H1 (cell line): ENCODE results near the gene ZNF692. TPM values are rescaled to one million over a fixed set of nuclear protein-coding genes. Genes with fewer than 3 reads are reported as not detected.
A peak's percentile ranks its signal among the peaks of the same experiment; 100 is the strongest.

Source experiments
- CTCF ChIA-PET: fragments of 300-600 bp; sonication (Branson Sonifier 250); formaldehyde crosslinking; loops from one replicate; lab custom pipeline; 2021; ENCODE audit not compliant: partially characterized antibody; lab: Charles Lee
- POLR2A ChIA-PET: fragments of 300-600 bp; sonication (Branson Sonifier 250); formaldehyde crosslinking; loops from one replicate; lab custom pipeline; 2021; ENCODE audit warnings: inconsistent platforms; ENCODE audit not compliant: partially characterized antibody; lab: Charles Lee
- DNase-seq, 2 experiments: peaks; one replicate each; pipeline versions ENCODE4 v3.0.0 to v3.0.0-alpha.2; 2010 to 2022; ENCODE audit warnings: low spot score in 2 of 2, low read depth in 1 of 2, mixed read lengths in 1 of 2
- FAIRE-seq: peaks from 2 replicates; lab custom pipeline; 2011; peaks lifted over from hg19 to GRCh38; lab: Jason Lieb, UNC
- H2AFZ ChIP-seq: 2 replicates; pipeline ENCODE4 v1.8.1; 2012; ENCODE audit warnings: low read length, inconsistent platforms
- H2AK5ac ChIP-seq: 2 replicates; pipeline ENCODE4 v1.6.1; 2013; ENCODE audit warnings: low read depth, low read length
- H2BK120ac ChIP-seq: replicated peaks from 2 replicates; pipeline ENCODE3; 2013; ENCODE audit warnings: low read depth, low read length, inconsistent platforms
- H2BK12ac ChIP-seq: 2 replicates; pipeline ENCODE4 v1.6.1; 2013; ENCODE audit warnings: low read depth, low read length
- H2BK15ac ChIP-seq: 2 replicates; pipeline ENCODE4 v1.6.1; 2013; ENCODE audit warnings: low read length
- H2BK20ac ChIP-seq: 2 replicates; pipeline ENCODE4 v1.6.1; 2013; ENCODE audit warnings: low read length
- H2BK5ac ChIP-seq: 2 replicates; pipeline ENCODE4 v1.6.1; 2013; ENCODE audit warnings: low read depth, low read length
- H3K14ac ChIP-seq: 2 replicates; pipeline ENCODE4 v1.6.1; 2013; ENCODE audit warnings: inconsistent platforms; ENCODE audit not compliant: insufficient read length
- H3K18ac ChIP-seq: 2 replicates; pipeline ENCODE4 v1.6.1; 2013; ENCODE audit warnings: low read length; ENCODE audit errors: extremely low read depth
- H3K23ac ChIP-seq: 2 replicates; pipeline ENCODE4 v1.6.1; 2013; ENCODE audit warnings: inconsistent platforms; ENCODE audit not compliant: insufficient read length
- H3K23me2 ChIP-seq: 2 replicates; pipeline ENCODE4 v1.6.1; 2013; ENCODE audit warnings: low read depth, low read length
- H3K27ac ChIP-seq: 2 replicates; pipeline ENCODE4 v1.6.1; 2011; ENCODE audit warnings: low read depth, low read length, inconsistent platforms
- H3K27me3 ChIP-seq, 4 experiments: replicated peaks in 1 of 4; 1 replicate in 1 of 4; 2 replicates in 3 of 4; pipeline versions ENCODE4 v1.6.1 to v1.8.1; 2011 to 2013; ENCODE audit warnings: low read length in 3 of 4, mild to moderate bottlenecking in 3 of 4, inconsistent platforms in 2 of 4, mixed read lengths in 2 of 4, moderate library complexity in 1 of 4; ENCODE audit not compliant: control insufficient read depth in 3 of 4, insufficient read depth in 3 of 4; ENCODE audit errors: extremely low read depth in 1 of 4
- H3K36me3 ChIP-seq, 4 experiments: 2 replicates each; pipeline versions ENCODE4 v1.6.1 to v1.8.1; 2011 to 2013; ENCODE audit warnings: mild to moderate bottlenecking in 4 of 4, low read length in 3 of 4, moderate library complexity in 2 of 4, control low read depth in 1 of 4, inconsistent platforms in 1 of 4; ENCODE audit not compliant: insufficient read depth in 4 of 4, control insufficient read depth in 2 of 4
- H3K4ac ChIP-seq: replicated peaks from 2 replicates; pipeline ENCODE3; 2013; ENCODE audit warnings: low read length, low read depth, mixed read lengths, inconsistent platforms; ENCODE audit not compliant: insufficient read length
- H3K4me1 ChIP-seq, 4 experiments: replicated peaks in 1 of 4; 1 replicate in 1 of 4; 2 replicates in 3 of 4; pipeline versions ENCODE4 v1.6.1 to v1.8.1; 2011 to 2013; ENCODE audit warnings: low read length in 3 of 4, inconsistent platforms in 2 of 4, mixed read lengths in 1 of 4; ENCODE audit not compliant: insufficient read depth in 4 of 4, control insufficient read depth in 3 of 4
- H3K4me2 ChIP-seq, 2 experiments: 2 replicates each; pipeline versions ENCODE4 v1.6.1 to v1.8.1; 2011 to 2013; ENCODE audit warnings: low read depth in 2 of 2, low read length in 2 of 2, control low read depth in 1 of 2, inconsistent platforms in 1 of 2, mild to moderate bottlenecking in 1 of 2; ENCODE audit not compliant: insufficient read depth in 1 of 2
- H3K4me3 ChIP-seq, 4 experiments: fragments of 200-600, 300-600 bp in 1 of 4; sonication (generic), shearing (Covaris generic), sonication (Bioruptor Twin) in 1 of 4; 2 replicates each; pipeline versions ENCODE4 v1.5.1 to v1.8.1; 2011 to 2016; ENCODE audit warnings: low read length in 4 of 4, low read depth in 3 of 4, control low read depth in 2 of 4, inconsistent platforms in 2 of 4, mild to moderate bottlenecking in 2 of 4, mixed read lengths in 1 of 4, moderate library complexity in 1 of 4; ENCODE audit not compliant: insufficient read depth in 2 of 4; ENCODE audit errors: extremely low read depth in 1 of 4
- H3K56ac ChIP-seq: replicated peaks from 2 replicates; pipeline ENCODE3; 2013; ENCODE audit warnings: low read depth, mild to moderate bottlenecking, mixed read lengths, low read length, inconsistent platforms; ENCODE audit not compliant: insufficient read length
- H3K79me1 ChIP-seq: 2 replicates; pipeline ENCODE4 v1.6.1; 2013; ENCODE audit warnings: low read depth, low read length, control low read depth
- H3K79me2 ChIP-seq, 2 experiments: 2 replicates each; pipeline versions ENCODE4 v1.6.1 to v1.8.1; 2012 to 2013; ENCODE audit warnings: low read length in 2 of 2, mild to moderate bottlenecking in 2 of 2, inconsistent platforms in 1 of 2; ENCODE audit not compliant: insufficient read depth in 2 of 2, control insufficient read depth in 1 of 2
- H3K9ac ChIP-seq, 4 experiments: replicated peaks in 1 of 4; 1 replicate in 1 of 4; 2 replicates in 3 of 4; pipeline versions ENCODE4 v1.6.1 to v1.8.1; 2011 to 2013; ENCODE audit warnings: low read depth in 3 of 4, low read length in 3 of 4, control low read depth in 2 of 4, mild to moderate bottlenecking in 2 of 4, moderate library complexity in 2 of 4, inconsistent platforms in 1 of 4; ENCODE audit errors: extremely low read depth in 1 of 4
- H3K9me3 ChIP-seq, 2 experiments: 2 replicates each; pipeline versions ENCODE4 v1.6.1 to v1.8.1; 2012 to 2013; ENCODE audit warnings: mild to moderate bottlenecking in 2 of 2, moderate library complexity in 2 of 2, control low read depth in 1 of 2, inconsistent platforms in 1 of 2, low read depth in 1 of 2, low read length in 1 of 2, mixed read lengths in 1 of 2; ENCODE audit not compliant: insufficient read depth in 2 of 2
- H4K20me1 ChIP-seq, 2 experiments: replicated peaks in 1 of 2; 2 replicates each; pipeline versions ENCODE3 to v1.8.1; 2011 to 2013; ENCODE audit warnings: inconsistent platforms in 2 of 2, low read length in 2 of 2, mild to moderate bottlenecking in 1 of 2; ENCODE audit not compliant: insufficient read depth in 2 of 2, control insufficient read depth in 1 of 2
- H4K5ac ChIP-seq: 2 replicates; pipeline ENCODE4 v1.6.1; 2013; ENCODE audit warnings: low read length, low read depth, mixed read lengths, inconsistent platforms; ENCODE audit not compliant: insufficient read length
- H4K8ac ChIP-seq: 2 replicates; pipeline ENCODE4 v1.8.0; 2013; ENCODE audit warnings: mild to moderate bottlenecking, moderate library complexity, low read length, inconsistent platforms; ENCODE audit not compliant: insufficient read depth; ENCODE audit errors: extremely low read depth
- H4K91ac ChIP-seq: replicated peaks from 2 replicates; pipeline ENCODE3; 2013; ENCODE audit warnings: low read length, mixed read lengths, inconsistent platforms; ENCODE audit not compliant: insufficient read length
- KDM5A ChIP-seq: fragments of 200-600 bp; IDR thresholded peaks from 2 replicates; pipeline ENCODE4 v1.7.1; 2012; ENCODE audit warnings: mild to moderate bottlenecking, low read length, inconsistent platforms, mixed read lengths
- NANOG ChIP-seq: IDR thresholded peaks from 2 replicates; pipeline ENCODE4 v1.6.1; 2011; ENCODE audit warnings: low read length, low read depth, mild to moderate bottlenecking, inconsistent platforms; ENCODE audit not compliant: insufficient read depth, poor library complexity, severe bottlenecking
- PHF8 ChIP-seq: fragments of 200-600 bp; sonication (generic); conservative IDR thresholded peaks from 2 replicates; pipeline ENCODE4 v1.7.1; 2012; ENCODE audit warnings: low read depth, mild to moderate bottlenecking, inconsistent platforms, low read length, moderate library complexity
- RFX5 ChIP-seq: IDR thresholded peaks from 2 replicates; pipeline ENCODE4 v1.6.1; 2011; ENCODE audit warnings: low read depth, low read length, improper control_type of control experiment, borderline replicate concordance
- SIRT6 ChIP-seq: IDR thresholded peaks from one replicate; pipeline ENCODE4 v1.7.1; 2012; ENCODE audit warnings: low read length, inconsistent platforms
- TAF7 ChIP-seq: optimal IDR thresholded peaks from 2 replicates; pipeline ENCODE3; 2011; ENCODE audit warnings: low read depth, mild to moderate bottlenecking, inconsistent platforms, low read length, moderate library complexity, borderline replicate concordance
- WGBS, 2 experiments: shearing (Covaris generic) in 1 of 2; methylation state at CpG; one replicate each; pipeline versions ENCODE4 v1.1.6 to v1.1.7; 2013 to 2015; ENCODE audit warnings: low lambda C conversion rate in 2 of 2, mixed read lengths in 2 of 2, inconsistent platforms in 1 of 2, low coverage in 1 of 2, missing lambda C conversion rate in 1 of 2; ENCODE audit not compliant: insufficient replicate concordance in 2 of 2, insufficient coverage in 1 of 2, insufficient read length in 1 of 2; ENCODE audit errors: extremely low coverage in 1 of 2, missing lambda C conversion rate in 1 of 2; 5-methylcytosine and 5-hydroxymethylcytosine counted together
- polyA plus RNA-seq, 7 experiments: library from polyadenylated mRNA; depleted of rRNA in 3 of 7; stranded (reverse) in 5 of 7; unstranded in 2 of 7; fragments of >200 nt in 5 of 7; fragments of 200-250 nt in 2 of 7; gene quantifications; 1 replicate in 5 of 7; 2 replicates in 1 of 7; 4 replicates in 1 of 7; pipeline versions ENCODE4 v1.2.1 to v1.2.3, GENCODE V29; 2011 to 2013; ENCODE audit warnings: missing spikeins in 2 of 7, mixed read lengths in 2 of 7
- total RNA-seq: library from RNA; stranded (reverse); fragmentation: NEBNext Ultra II Directional; extraction: Animal tissue kit (Norgen Biotek cat#: 25700); gene quantifications from 2 replicates; pipeline ENCODE4 v1.2.1, GENCODE V29; 2021
- TF ChIP-seq, protein P1 (sequence below), 3 experiments: IDR thresholded peaks; 1 replicate in 2 of 3; 2 replicates in 1 of 3; pipeline versions ENCODE4 v1.5.1 to v1.6.1; 2011; ENCODE audit warnings: low read length in 3 of 3, mild to moderate bottlenecking in 3 of 3, inconsistent platforms in 2 of 3, low read depth in 1 of 3, moderate library complexity in 1 of 3; ENCODE audit not compliant: insufficient read depth in 1 of 3; ENCODE audit errors: control extremely low read depth in 1 of 3

ZNF692 gene
- total and polyA plus RNA-seq, 2 of the 8 experiments (the other 6 are each of a cell fraction or from before 2014, with no cell fraction given), result 38.4 to 52.3 TPM

DNA sequence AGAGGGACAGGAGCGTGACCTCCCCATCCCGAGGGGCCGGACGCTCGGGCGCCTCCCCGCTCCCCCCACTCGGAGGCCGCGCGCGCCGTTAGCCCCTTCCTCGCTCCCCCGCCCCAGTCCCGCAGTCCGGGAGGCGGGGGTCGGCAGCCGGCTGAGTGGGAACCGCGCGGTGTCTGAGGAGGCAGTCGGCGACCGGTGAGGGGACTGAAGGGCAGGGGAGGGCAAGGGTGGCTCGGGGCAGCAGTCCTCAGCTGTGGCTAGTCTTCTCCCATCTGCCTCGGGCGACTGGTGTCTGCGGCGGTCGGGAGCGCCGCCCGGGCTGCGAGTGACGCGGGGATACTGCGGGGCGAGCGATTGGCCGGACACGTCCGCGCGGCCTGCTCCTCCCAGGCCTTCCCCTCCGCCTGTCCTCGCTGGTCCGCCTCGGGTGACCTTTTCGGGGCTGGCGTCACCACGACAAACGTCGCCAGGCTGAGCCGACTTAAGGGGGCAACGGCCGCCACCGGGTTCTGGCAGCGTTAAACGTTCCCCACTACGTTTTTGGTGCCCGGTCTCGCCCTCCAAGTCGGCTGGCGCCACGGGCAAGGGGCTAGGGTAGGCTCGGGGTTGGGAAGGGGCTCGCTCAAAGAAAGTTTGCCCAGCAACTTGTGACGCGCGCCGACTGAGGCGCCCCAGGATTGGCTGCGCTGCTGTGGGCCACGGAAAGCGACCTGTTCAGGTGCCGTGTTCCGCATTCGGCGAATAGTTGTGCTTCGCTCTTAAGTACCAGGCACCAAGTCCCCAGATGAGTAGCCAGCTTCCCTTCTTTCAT, 20.3 kb downstream of the ZNF692 start:
- H3K4me2 ChIP-seq, result peak overlapping the region; percentile 74 to 78
- H3K9me3 ChIP-seq, result no peaks in the 10 kb centered on the region
- peaks cover 9% of the 10 kb centered on the region; the same call in 1 of the 2 replicates for H3K23me2 ChIP-seq
- peaks cover 0 to 5% (median 2%) of the 10 kb centered on the region in 4 experiments; a peak in 3 of 7 replicates for H3K4me1 ChIP-seq
- peak overlapping the region; percentile 88 for H2AFZ ChIP-seq
- peak overlapping the region; percentile 78 to 88 (median 84) for H3K4me3 ChIP-seq
- no peak overlapping the region for H2BK20ac ChIP-seq
- H3K27ac ChIP-seq, result peak overlapping the region; percentile 77
- peaks cover 10% of the 10 kb centered on the region for H3K79me1 ChIP-seq
- WGBS, 2 experiments, result 1% methylated on average over 65 of the region's 82 CpGs; no CpG with 5 or more reads in 1 of the 2 experiments
- peak overlapping the region; percentile 75 for H3K4ac ChIP-seq
- H3K9ac ChIP-seq, result peak overlapping the region; percentile 82 to 89 (median 83)
- peak; percentile 90 to 97 for DNase-seq
- H2AK5ac ChIP-seq, result no peak overlapping the region
- H2BK12ac ChIP-seq, result peak overlapping the region; percentile 75; the same call in 1 of the 2 replicates
- no peak overlapping the region for H2BK15ac ChIP-seq
- peak overlapping the region; percentile 91; the same call in 1 of the 2 replicates for H2BK5ac ChIP-seq
- no peak for FAIRE-seq
- peaks cover 2 to 3% of the 10 kb centered on the region in 2 experiments for H4K20me1 ChIP-seq
- peak overlapping the region; percentile 83 for H4K91ac ChIP-seq
- CTCF ChIA-PET, result interaction anchor here (0.6 to 5.3 kb wide), 11 partner anchors 10 to 65 kb away, joined by 3 to 32 read pairs (median 8); partner anchors contain the start of genes SH3BP5L and ZNF692
- no peaks in the 10 kb centered on the region; a peak in 1 of 8 replicates for H3K36me3 ChIP-seq
- H3K27me3 ChIP-seq, result peaks cover 0 to 2% (median 0%) of the 10 kb centered on the region in 4 experiments; a peak in 1 of 7 replicates
- no peak overlapping the region for H2BK120ac ChIP-seq
- H3K23ac ChIP-seq, result no peak overlapping the region
- peak overlapping the region; percentile 35 for H3K14ac ChIP-seq
- peak overlapping the region; percentile 49 for H4K5ac ChIP-seq
- H3K79me2 ChIP-seq, result peaks cover 0 to 20% of the 10 kb centered on the region in 2 experiments; a peak in 2 of 4 replicates
- POLR2A ChIA-PET, result interaction anchor here (0.8 to 7.3 kb wide), 11 partner anchors 10 to 73 kb away, joined by 3 to 69 read pairs (median 6); partner anchors contain the start of genes PGBD2, SH3BP5L and ZNF692
- H4K8ac ChIP-seq, result peak overlapping the region; percentile 88; the same call in 1 of the 2 replicates
- peak overlapping the region; percentile 90 for H3K18ac ChIP-seq
- peak overlapping the region; percentile 70 for H3K56ac ChIP-seq
- TF ChIP-seq PHF8 (peak; percentile 56; the same call in 1 of the 2 replicates), SIRT6 (no peak), RFX5 (peak; percentile 98), KDM5A (no peak), TAF7 (no peak), NANOG (no peak)
- TF ChIP-seq, protein P1, sequence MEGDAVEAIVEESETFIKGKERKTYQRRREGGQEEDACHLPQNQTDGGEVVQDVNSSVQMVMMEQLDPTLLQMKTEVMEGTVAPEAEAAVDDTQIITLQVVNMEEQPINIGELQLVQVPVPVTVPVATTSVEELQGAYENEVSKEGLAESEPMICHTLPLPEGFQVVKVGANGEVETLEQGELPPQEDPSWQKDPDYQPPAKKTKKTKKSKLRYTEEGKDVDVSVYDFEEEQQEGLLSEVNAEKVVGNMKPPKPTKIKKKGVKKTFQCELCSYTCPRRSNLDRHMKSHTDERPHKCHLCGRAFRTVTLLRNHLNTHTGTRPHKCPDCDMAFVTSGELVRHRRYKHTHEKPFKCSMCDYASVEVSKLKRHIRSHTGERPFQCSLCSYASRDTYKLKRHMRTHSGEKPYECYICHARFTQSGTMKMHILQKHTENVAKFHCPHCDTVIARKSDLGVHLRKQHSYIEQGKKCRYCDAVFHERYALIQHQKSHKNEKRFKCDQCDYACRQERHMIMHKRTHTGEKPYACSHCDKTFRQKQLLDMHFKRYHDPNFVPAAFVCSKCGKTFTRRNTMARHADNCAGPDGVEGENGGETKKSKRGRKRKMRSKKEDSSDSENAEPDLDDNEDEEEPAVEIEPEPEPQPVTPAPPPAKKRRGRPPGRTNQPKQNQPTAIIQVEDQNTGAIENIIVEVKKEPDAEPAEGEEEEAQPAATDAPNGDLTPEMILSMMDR (IDR thresholded peaks at IDR 0.05; ENCODE audit: control extremely low read depth in 1 of 3, insufficient read depth in 1 of 3, low read depth in 1 of 3, low read length in 3 of 3), result no peak
